Fibroblast of lung (primary cell): ENCODE results near the gene ABCA2.

Experiments used
- EZH2 ChIP-seq: IDR thresholded peaks from 2 replicates; pipeline ENCODE4 v1.5.1; 2012; ENCODE audit warnings: low read length, control low read depth, mild to moderate bottlenecking; ENCODE audit errors: missing control alignments
- TF ChIP-seq, protein P1 (sequence below), 2 donors: IDR thresholded peaks in 1 of 2; conservative IDR thresholded peaks in 1 of 2; 1 replicate in 1 of 2; 2 replicates in 1 of 2; pipeline ENCODE4 v1.5.1; 2011 to 2012; ENCODE audit warnings: low read length in 2 of 2, control low read depth in 1 of 2, inconsistent platforms in 1 of 2, low read depth in 1 of 2, mild to moderate bottlenecking in 1 of 2

DNA sequence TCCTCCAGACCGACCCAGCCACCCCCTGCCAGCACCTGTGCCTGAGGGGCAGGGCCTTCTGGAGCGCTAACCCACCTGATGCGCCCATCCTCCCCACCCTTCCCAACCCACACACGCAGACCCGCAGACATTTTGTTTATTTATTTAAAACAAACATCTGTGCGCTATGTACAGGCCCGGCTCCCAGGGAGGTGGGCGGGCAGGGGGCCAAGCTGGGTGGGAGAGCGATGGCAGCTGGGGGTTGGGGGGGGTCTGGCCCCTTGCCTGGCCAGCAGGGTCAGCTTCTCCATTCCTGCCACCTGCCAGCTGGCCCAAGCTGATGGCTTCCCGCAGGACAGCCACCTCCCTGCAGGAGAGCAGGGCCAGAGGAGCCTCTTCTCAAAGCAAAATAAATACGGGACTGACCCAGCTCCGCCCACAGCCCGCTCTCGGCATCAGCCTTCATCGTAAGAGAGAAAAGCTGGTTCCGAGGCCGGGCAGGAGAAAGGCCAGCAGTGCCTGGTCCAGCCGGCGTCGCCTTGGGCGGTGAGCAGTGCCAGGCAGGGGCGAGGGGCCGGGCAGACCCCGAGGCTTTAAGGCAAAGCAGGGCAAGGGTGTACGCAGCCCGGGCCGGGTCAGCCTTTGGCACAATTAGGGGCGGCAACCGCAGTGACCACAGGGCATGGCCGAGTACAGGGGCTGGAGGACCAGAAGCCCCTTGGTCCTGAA is 20.8 kb downstream of the ABCA2 start:
- no peak for TF ChIP-seq EZH2
- TF ChIP-seq, protein P1, sequence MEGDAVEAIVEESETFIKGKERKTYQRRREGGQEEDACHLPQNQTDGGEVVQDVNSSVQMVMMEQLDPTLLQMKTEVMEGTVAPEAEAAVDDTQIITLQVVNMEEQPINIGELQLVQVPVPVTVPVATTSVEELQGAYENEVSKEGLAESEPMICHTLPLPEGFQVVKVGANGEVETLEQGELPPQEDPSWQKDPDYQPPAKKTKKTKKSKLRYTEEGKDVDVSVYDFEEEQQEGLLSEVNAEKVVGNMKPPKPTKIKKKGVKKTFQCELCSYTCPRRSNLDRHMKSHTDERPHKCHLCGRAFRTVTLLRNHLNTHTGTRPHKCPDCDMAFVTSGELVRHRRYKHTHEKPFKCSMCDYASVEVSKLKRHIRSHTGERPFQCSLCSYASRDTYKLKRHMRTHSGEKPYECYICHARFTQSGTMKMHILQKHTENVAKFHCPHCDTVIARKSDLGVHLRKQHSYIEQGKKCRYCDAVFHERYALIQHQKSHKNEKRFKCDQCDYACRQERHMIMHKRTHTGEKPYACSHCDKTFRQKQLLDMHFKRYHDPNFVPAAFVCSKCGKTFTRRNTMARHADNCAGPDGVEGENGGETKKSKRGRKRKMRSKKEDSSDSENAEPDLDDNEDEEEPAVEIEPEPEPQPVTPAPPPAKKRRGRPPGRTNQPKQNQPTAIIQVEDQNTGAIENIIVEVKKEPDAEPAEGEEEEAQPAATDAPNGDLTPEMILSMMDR (conservative IDR thresholded peaks at IDR 0.05 in 1 of 2, IDR thresholded peaks at IDR 0.05 in 1 of 2; ENCODE audit: low read depth in 1 of 2, low read length in 2 of 2): no peak
